ENCODE data around the gene GNMT. TPM values are rescaled to one million over a fixed set of nuclear protein-coding genes. Genes with fewer than 3 reads are reported as not detected.
A peak's percentile ranks its signal among the peaks of the same experiment; 100 is the strongest.

GNMT gene
- total and polyA plus RNA-seq, 10 of the 15 experiments (the other 5 are each of a cell fraction or from before 2014, with no cell fraction given), result 0.27 to 1.1 (median 0.39) TPM

- intact Hi-C loops (cut with micrococcal nuclease; ENCODE audit: unreplicated experiment) (loop anchor here (2.0 kb wide), 2 partner anchors 29 to 55 kb away; partner anchors contain the start of gene PPP2R5D), in situ Hi-C loops (cut with MboI) (no loop called here)
- peaks cover 5% of the 10 kb centered on the region for H4K20me1 ChIP-seq (ENCODE audit: control insufficient read depth, insufficient read depth)
- SMC1A ChIA-PET (ENCODE audit: uncharacterized antibody, unreplicated experiment), result interaction anchor here (1.0 to 3.2 kb wide), 13 partner anchors 10 to 360 kb away, joined by 3 to 13 read pairs (median 3); partner anchors contain the start of genes KLHDC3, MEA1, PEX6 and PPP2R5D
- H3K27ac ChIP-seq (ENCODE audit: control insufficient read depth, insufficient read depth), result peak overlapping the region; percentile 96
- peaks cover 22% of the 10 kb centered on the region for H3K4me1 ChIP-seq (ENCODE audit: control insufficient read depth, insufficient read depth, low read length)
- ATAC-seq (peak; percentile 71), FAIRE-seq (peak; percentile 94), DNase-seq (ENCODE audit: low read depth, low spot score) (peak; percentile 97)
- no peaks in the 10 kb centered on the region for H3K27me3 ChIP-seq (replicated peaks in 1 of 2; ENCODE audit: control insufficient read depth in 2 of 2, insufficient read depth in 2 of 2, low read length in 1 of 2)
- peaks cover 3 to 19% of the 10 kb centered on the region in 2 experiments for H3K36me3 ChIP-seq (ENCODE audit: control insufficient read depth in 2 of 2, insufficient read depth in 2 of 2, low read length in 1 of 2)
- no TSS peak for BruUV-seq (replicated peaks)
- CTCF ChIA-PET, result interaction anchor here (0.6 to 2.3 kb wide), 10 partner anchors 14 to 454 kb away, joined by 3 to 9 read pairs (median 4); partner anchors contain the start of genes CUL7, PPP2R5D and PTCRA
- H3K9me3 ChIP-seq (replicated peaks; ENCODE audit: control insufficient read depth, insufficient read depth, low read length), result no peaks in the 10 kb centered on the region
- 2% methylated on average over 16 of the region's 16 CpGs for WGBS (ENCODE audit: insufficient coverage, insufficient replicate concordance, low lambda C conversion rate, missing lambda C conversion rate)
- POLR2A ChIA-PET, result interaction anchor here (0.5 to 3.1 kb wide), 24 partner anchors 15 to 701 kb away, joined by 3 to 32 read pairs (median 5); partner anchors contain the start of genes CUL7, KLC4, KLHDC3 and MEA1
- peak overlapping the region; percentile 93 for H3K4me3 ChIP-seq
- peak overlapping the region; percentile 88 for H3K4me2 ChIP-seq (ENCODE audit: control insufficient read depth, insufficient read depth)
- RAD21 ChIA-PET (ENCODE audit: unreplicated experiment), result interaction anchor here (0.6 to 3.8 kb wide), 15 partner anchors 21 to 454 kb away, joined by 3 to 31 read pairs (median 3); partner anchors contain the start of genes CUL7, KLC4, KLHDC3 and MEA1
- peaks cover 45% of the 10 kb centered on the region for H3K79me2 ChIP-seq (ENCODE audit: control insufficient read depth, insufficient read depth, low read length)
- H2AFZ ChIP-seq (ENCODE audit: control insufficient read depth, low read depth, low read length), result peak overlapping the region; percentile 59; the same call in 1 of the 2 replicates
- H3K9ac ChIP-seq (ENCODE audit: control insufficient read depth, insufficient read depth, low read length), result peak overlapping the region; percentile 91
- TF ChIP-seq SRF (IDR thresholded peaks at IDR 0.05; ENCODE audit: low read depth in 2 of 2, low read length in 2 of 2), result peak in 1 of 2 experiments; percentile 76; a peak in 1 of 4 replicates
- peak; percentile 97 for TF ChIP-seq TBL1XR1 (IDR thresholded peaks at IDR 0.05; ENCODE audit: low read depth, low read length)
- peak; percentile 98 for TF ChIP-seq JUNB (IDR thresholded peaks at IDR 0.05)
- peak in 1 of 2 experiments; percentile 81; a peak in 1 of 3 replicates for TF ChIP-seq EGR1 (IDR thresholded peaks at IDR 0.05; ENCODE audit: borderline replicate concordance in 1 of 2, low read depth in 2 of 2, low read length in 2 of 2)
- peak; percentile 62; the same call in 1 of the 2 replicates for TF ChIP-seq ZNF217 (IDR thresholded peaks at IDR 0.05)
- TF ChIP-seq SPI1 (IDR thresholded peaks at IDR 0.05; ENCODE audit: borderline replicate concordance, insufficient read depth, low read depth, low read length), result peak; percentile 100
- TF ChIP-seq ZBTB40 (IDR thresholded peaks at IDR 0.05; ENCODE audit: borderline replicate concordance), result no peak
- TF ChIP-seq ZNF24 (IDR thresholded peaks at IDR 0.05), result peak; percentile 71
- TF ChIP-seq IRF3 (IDR thresholded peaks at IDR 0.05), result no peak; the same call in 1 of the 2 replicates
- TF ChIP-seq NR2C1 (IDR thresholded peaks at IDR 0.05), result no peak
- peak; percentile 100 for TF ChIP-seq DPF2 (IDR thresholded peaks at IDR 0.05)
- peak; percentile 82; the same call in 1 of the 2 replicates for TF ChIP-seq MTA3 (IDR thresholded peaks at IDR 0.05; ENCODE audit: borderline replicate concordance, low read length)
- 0 out of 2 replicates have a peak, but pooled peaks have one; percentile 24 for TF ChIP-seq RFX5 (IDR thresholded peaks at IDR 0.05; ENCODE audit: low read depth, low read length)
- TF ChIP-seq SIN3A (IDR thresholded peaks at IDR 0.05; ENCODE audit: low read depth, low read length), result peak; percentile 23; the same call in 1 of the 2 replicates
- TF ChIP-seq GATAD2B (conservative IDR thresholded peaks at IDR 0.05; ENCODE audit: low read depth), result peak; percentile 72
- peak; percentile 100 for TF ChIP-seq IRF4 (IDR thresholded peaks at IDR 0.05; ENCODE audit: low read depth, low read length)
- TF ChIP-seq IRF5 (IDR thresholded peaks at IDR 0.05; ENCODE audit: borderline replicate concordance), result no peak
- TF ChIP-seq CHD2 (IDR thresholded peaks at IDR 0.05; ENCODE audit: borderline replicate concordance, low read depth, low read length), result 0 out of 2 replicates have a peak, but pooled peaks have one; percentile 30
These were observed 30.7 kb upstream of the GNMT start for GRCh38 chr6:42929821-42930360.
